Activated CD4-positive, CD25-positive, alpha-beta regulatory T cell treated with anti-CD3 and anti-CD28 coated beads, Interleukin-2, amount 50 U/mL, for 16 hours (primary cell): ENCODE data around the gene TNS1.
"Not testable (repeated sequence)": the region's sequence is repeated elsewhere in the genome, so short reads cannot be mapped to it uniquely, and the experiment has no call there.

Experiments used
- DNase-seq: peaks from one replicate; pipeline ENCODE4 v3.0.0-alpha.2; 2020; ENCODE audit warnings: low read depth, low spot score

The TNS1 gene

DNA sequence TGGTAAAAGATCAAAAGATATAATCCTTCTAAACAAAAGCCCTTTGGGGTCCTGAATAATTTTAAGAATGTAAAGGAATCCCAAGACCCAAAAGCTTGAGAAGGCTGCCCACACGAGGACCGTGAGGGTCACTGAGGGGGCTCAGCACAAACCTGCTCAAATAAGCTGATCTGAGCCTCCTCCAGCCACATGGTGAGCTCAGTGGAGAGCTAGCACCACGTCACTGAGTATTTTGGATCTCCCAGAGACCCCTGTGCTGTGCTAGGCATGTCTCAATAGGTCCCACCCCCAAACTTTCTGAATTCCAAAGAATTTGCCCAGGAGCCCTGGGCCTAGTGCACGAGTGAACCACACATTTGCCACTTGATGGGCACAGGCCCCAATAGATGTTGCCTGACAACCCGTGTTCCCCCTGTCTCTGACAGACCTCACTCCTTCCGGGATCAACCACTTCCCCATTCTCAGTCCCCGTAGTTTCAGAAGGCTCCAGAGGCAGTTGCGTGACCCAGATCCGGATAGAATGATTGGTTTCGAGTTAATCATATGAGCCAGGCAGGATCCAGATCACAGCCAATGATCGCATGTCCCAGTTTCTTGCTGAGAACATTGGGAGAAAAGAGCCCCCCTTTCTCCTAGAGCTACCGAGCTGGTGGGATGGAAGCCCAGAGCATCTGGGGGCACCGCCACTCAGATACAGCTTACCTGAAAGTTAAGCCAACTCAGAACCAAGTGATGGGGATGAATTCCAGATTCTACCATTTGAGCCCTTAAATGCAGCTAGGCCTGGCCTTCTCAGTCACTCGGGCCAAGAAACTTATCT, 203.8 kb downstream of the TNS1 start:
- DNase-seq: no peak

DNA sequence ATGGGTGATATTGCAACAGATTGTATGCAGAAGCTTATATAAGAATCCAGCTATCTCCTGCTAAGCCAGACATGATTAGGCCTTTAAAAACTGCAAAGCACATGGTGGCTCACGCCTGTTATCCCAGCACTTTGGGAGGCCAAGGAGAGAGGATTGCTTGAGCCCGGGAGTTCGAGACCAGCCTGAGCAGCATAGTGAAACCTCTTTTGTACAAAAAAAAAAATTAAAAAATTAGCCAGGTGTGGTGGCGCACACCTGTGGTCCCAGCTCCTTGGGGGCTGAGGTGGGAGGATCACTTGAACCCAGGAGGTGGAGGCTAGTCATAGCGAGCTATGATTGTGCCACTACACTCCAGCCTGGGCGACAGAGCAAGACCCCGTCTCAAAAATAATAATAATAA, 204.6 kb downstream of the TNS1 start:
- no peak for DNase-seq

DNA sequence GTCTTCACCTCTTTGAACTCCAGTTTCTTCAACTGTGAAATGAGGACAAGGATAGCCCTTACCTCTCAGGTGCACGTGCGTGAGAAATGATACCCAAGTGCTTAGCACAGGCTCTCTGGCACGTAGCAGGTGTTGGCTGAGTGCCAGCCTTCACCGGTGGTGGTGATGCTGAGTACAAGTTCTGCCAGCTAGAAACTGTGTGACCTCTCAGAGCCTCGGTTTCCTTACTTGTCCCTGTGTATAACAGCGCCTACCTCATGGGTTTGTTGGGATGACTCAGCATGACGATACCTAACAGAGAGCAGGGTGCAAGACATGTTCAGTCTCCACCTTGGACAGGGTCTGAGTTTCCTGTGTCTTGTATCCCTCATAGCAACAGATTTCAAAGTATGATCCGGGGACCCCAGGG, 205.1 kb downstream of the TNS1 start:
- no peak for DNase-seq

DNA sequence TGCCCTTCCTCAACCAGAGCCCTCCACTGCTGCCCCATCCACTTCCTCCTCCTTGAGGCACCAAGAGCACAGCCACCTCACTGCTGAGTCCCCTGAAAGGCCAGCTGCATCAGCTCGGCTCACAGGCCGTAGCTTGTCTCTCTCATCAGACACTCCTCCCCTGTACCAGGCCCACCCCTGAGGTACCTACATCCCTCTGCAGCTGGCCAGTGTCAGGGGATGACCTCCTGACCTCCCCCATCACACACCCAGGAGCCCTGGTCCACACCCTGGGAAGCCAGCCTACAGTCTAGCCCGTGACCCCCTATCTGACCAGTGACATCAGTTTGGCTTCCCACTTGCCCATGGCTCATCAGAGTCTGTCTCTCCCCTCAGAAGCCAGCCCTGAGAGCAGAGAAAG, 205.6 kb downstream of the TNS1 start:
- DNase-seq: no peak

DNA sequence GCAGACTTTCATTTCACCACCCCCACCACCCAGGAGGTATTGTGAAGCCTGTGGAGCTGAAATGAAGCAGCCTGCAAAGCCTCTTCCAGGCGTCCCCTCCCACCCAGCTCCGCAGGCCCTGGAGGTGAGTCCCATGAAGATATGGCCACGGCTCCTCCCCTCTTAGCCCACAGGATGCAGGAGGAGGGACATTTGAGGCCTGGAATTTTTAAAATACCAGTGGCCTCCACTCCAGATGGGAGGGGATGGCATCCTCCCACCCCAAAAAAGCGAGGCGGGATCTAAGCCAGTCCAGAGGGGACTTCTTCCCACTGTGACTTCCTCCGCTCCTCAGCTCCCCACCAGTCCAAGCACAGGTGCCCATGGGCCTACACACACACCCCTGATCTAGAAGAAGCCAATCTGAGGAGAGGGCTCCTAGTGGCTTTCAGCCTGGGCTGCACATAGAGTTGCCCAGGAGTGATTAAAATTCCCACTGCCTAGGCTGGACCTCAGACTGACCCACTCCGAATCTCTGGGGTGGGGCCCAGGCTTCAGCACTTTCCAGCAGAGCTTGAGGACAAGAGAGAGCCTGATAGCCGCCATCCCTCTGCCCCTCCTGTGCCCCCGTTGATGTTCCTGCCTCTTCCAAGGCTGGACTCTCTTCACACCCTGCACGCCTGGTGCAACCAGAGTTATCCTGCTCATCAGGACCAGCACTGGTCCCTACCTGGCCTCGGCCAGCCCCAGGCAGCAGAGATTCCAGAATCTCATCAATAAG, 206.9 kb downstream of the TNS1 start:
- no peak for DNase-seq

DNA sequence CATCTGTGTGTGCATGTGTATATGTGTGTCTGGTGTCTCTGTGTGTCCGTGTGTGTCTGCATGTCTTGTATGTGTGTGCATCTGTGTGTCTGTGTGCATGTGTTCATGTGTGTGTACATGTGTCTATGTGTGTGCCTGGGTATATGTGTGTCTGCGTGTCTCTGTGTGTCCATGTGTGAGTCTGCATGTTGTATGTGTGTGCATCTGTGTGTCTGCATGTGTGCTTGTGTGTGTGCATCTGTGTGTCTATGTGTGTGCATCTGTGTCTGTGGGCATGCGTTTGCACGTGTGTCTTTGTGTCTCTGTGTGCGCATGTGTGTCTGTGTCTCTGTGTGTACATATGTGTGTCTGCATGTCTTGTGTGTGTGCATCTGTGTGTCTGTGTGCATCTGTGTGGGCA, 207.7 kb downstream of the TNS1 start:
- DNase-seq: no peak

DNA sequence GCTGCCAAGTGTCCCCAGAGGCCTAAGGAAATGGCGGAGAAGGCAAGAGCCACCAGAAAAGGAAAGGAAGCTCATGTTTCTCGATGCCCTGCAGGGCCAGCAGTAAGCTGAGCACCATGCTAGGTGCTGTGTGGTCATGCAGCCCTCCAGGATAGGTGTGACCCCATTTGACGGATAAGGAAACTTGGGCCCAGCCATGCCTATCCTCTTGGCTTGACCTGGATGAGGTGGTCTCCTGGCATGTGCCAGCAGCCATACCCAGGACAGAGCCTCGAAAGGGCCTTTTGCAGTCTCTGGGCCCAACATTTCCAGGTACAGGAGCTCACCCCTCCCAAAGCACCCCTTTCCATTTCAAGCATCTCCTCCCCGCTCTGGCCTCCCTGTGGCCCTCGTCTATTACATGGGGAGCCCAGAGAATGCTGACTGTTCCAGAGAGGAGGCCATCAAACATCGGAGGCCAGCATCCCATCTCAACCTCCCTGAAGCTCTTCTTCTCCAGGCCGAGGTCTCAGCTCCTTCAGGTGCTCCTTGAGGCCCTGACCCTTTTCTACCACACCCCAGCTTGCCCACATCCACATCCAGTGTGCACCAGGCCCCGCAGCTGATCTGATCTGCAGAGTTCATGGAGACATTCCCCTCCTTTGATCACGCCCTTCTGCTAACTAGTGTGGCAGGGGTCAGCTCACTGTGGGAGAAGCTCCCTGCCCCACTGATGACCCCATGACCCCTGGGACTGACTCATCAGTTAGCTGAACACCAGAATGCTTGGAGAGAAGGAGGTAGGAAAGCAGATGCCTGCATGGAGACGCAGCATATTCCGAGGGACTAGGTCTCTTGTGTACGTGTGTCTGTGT, 208.4 kb downstream of the TNS1 start:
- DNase-seq: no peak

DNA sequence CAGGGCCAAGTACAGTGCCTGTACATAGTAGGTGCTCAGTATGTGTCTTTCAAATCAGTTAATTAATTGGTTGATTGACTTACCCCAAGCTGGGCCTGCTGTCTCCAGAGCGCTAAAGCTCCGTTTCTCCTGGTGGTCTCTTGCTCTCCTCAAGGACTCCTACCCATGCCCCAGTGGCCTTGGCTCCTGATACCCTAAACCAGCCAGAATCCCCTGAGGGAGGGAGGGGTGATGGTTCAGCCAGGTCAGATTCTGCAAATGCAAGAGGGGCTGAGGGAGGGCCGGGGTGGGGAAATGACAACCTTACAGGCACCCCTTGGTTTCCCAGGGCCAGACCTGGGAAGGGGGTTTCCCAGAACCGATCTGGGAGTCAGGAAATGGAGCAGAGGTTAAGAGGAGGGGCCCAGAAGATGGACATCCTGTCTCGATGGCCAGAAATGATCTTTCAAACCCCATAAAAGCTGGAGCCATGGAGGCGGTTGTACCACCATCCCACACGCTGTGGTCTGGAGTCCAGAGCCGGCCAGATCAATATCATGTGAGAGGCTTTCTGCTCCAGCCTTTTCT, 209.1 kb downstream of the TNS1 start:
- no peak for DNase-seq

DNA sequence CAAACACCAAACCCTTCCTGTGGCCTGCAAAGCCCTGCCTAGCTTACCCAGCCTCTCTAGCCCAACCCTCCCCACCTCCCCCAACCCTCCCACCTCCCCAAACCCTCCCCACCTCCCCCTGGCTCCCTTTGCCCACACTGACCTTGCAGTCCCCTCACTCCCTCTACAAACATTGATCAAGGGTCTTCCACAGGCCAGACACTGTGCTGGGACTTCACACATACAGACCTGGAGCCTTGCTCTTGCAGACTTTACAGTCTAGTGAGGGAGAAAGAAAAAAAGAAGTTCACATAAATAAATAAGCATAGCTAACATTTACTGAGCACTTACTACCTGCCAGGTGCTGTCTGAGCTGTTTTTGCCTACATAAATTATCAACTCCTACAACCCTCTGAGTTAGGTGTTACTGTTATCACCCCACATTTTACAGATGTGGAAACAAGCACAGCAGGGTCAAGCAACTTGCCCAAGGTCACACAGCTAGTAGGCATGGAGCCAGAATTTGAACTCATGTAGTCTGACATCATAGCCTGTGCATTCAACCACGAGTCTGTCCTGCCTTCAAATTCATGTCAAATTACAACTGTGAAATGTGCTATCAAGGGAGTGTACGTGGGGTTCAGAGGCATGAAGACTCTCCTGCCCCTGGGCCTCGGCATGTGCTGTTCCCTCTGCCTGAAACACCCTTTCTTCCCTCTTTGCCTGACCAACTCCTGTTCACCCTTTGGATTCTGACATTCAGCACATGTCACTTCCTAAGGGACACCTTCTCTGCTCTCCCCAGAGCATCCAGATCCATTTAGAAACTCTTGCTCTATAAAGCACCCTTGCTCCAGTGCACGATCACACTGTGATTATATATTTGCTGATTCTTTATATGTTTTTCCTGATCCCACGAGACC, 209.9 kb downstream of the TNS1 start:
- DNase-seq: no peak

DNA sequence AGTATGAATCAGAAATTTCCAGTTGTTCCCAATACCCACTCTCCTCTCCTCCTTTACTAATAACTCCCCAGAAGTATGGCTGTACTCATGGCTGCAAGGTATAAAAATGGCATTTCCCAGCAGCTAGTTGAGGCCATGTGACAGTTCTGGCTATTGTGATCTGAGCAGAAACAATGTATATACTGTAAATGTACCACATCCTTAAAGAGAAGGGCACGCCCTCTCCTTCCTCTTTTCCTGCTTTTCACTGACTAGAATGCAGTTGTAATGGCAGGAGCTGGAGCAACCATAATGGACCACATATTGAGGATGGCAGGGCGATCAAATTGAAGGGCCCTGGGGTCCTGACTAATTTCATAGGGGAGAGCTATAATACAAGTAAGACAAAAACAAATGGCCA, 211.2 kb downstream of the TNS1 start:
- DNase-seq: no peak

DNA sequence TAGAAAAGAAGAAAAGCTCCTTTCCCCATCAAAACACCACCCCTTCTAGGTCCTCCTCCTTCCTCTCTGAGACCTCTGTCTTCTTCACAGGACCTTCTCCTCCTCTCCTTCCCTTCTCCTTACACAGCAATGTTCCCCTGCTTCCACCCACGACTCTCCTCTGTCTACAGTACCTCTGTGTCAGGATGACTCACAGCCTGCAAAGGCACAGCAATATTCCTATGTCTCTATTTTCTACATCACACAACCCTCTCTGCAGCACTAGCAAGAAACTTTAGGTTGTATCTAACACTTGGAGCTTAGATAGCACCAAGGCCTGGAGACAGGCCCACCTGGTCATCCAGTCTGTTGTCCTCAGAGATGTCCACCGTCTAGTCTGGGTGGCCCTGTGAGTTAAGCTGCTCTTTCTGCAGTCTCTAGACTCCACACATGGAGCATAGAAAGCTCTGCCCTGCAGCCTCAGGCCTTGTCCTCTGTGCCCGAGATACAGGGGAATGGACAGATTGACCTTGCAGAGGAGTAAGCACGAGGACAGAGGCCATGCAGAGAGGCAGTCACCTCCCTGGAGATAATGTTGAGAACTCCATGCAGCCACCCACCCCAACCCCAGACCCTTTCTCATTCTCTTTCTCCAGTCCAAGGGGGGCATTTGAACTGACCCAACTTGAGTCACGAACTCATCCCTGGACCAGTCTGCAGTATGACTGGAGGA, 212.0 kb downstream of the TNS1 start:
- DNase-seq: no peak

DNA sequence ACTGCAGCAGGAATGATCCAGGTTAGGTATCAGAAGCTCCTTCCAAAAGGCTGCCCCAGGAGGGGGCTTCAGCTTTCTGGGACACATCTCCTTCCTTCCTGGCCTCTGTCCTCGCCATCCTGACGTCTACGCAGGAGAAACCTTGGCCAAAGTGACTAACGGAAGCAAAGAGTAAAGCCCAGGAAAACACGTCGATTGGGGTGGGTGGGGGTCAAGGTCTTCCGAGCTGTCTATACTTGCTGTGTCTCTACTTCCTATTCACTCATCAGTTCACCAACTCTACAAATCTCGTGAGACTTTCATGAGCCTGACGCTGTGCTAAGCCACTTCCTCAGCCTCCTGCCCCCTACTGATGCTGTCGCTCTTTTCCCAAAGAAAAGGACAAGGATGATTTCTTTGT, 212.6 kb downstream of the TNS1 start:
- DNase-seq: no peak

DNA sequence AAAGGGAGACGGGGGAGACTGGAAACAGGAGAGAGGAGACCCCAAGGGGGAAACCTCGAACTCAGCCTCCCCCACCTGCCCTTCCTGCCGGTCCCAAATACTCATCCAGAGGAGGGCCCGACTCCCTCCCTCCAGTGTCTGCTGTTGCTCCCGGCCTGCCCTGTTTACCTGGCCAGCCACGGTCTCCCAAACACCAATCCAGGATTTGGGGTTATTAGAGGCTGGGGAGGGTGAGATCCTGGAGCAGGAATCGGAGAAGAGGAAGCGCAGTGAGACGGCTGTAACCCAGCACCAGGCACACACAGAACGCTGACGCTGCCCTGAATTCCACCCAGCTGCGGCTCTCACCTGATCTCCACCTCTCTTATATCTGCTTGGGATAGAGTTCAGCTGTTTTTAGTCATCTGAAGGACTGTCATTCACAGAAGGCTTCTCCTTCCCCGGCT, 213.0 kb downstream of the TNS1 start:
- DNase-seq: no peak

DNA sequence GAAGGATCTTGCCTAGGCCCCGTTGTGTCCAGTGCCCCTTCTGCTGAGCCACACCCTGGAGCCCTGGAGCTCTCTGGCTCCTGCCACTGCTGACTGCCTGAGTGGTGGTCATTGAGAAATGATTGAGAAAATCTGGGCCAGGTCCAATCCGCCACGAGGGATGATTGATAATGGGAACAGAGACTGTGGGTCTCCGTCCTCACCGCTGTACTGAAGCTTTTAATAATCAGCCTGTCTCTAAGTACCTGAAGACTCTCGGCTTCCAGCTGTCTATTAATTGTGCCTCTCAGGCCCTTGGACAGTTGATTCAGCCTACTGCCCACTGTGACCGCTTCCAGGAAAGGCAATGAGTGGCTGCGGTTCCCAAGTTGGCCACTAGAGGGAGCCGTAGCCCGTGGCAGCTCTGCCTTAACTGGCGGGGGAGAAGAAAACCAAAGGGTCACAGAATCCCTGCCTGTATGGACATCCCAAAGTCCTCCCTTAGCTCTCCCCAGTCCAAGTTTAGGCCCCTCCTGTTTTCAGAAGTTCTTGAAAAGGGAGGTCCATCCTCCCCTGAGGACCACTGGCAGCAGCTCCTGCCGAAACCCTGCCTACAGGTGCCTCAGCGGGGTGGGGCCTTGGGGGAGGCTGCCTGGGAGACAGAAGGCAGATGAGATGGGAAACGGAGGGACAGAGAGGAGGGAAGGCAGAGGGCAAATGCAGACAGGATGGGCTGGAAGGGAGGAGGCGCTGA, 213.6 kb downstream of the TNS1 start:
- DNase-seq: peak; percentile 38

DNA sequence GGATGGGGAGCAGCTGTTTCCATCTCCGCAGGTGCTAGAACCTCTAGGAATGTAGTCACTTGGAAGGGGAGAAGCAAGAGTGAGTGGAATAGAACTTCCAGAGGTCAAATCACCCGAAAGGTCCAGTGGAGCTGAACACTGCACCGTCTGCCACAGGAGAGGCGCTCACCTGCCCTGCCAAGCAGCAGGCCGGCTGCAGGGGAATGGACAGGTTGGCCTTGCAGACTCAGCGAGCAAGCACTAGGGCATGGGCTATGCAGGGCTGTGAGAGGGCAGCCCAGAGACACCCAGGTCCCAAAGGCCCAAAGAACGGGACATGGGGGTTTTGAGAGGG, 214.2 kb downstream of the TNS1 start:
- DNase-seq: no peak

DNA sequence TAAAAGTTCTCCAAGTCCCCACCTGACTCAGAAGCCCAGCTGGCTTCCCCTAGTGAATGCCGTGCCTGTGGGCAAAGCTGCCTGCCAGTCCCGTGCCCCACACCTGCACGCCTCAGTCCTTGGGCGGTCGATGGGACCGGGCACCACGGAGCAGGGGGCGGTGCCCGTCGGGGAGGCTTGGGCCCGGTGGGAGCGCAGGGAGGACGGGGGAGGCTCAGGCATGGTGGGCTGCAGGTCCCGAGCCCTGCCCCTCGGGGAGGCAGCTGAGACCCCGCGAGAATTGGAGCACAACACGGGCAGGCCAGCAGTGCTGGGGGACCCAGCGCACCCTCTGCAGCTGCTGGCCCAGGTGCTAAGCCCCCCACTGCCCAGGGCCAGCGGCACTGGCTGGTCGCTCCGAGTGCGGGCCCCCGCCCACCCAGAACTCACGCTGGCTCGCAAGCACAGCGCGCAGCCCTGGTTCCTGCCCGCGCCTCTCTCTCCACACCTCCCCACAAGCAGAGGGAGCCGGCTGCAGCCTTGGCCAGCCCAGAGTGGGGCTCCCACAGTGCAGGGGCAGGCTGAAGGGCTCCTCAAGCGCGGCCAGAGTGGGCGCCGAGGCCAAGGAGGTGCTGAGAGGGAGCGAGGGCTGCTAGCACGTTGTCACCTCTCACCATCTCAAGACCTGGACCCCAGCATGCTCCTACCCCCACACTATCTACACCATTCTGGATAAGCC, 215.5 kb downstream of the TNS1 start:
- no peak for DNase-seq

DNA sequence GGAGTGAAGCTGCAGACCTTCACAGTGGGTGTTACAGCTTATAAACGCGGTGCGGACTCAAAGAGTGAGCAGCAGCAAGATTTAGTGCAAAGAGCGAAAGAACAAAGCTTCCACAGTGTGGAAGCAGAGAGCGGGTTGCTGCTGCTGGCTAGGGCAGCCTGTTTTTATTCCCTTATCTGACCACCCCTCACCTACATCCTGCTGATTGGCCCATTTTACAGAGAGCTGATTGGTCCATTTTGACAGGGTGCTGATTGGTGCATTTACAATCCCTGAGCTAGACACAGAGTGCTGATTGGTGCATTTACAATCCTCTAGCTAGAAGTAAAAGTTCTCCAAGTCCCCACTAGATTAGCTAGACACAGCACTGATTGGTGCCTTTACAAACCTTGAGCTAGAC, 216.2 kb downstream of the TNS1 start:
- DNase-seq: not testable (repeated sequence)

DNA sequence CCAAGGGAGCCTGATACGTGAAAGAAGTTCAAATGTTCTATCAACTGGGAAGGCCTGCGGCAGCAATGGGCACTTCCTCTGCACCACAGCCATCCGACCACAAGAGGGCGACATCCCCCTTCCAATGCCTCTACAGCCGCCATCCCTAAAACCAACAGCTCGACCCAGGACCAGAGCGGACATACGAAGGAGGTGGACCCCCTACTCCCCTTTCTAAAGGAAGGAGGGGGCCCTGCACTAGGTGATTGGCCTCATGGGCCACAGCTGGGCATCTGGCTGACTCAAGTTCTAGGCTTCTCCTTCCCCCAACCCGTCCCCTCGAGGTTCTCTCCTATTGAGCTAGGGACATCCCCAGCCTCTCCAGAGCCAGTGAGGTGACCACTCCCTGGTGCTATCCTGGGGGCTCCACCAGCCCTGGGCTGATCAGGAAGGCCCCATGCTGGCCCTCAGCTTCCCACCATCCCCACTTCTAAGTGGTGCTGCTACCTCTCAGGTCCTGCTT, 217.2 kb downstream of the TNS1 start:
- DNase-seq: peak; percentile 30
